Neural cell (in vitro differentiated cells): ENCODE measurements around the gene RAP1GDS1.

ENCODE experiments used
- CTCF ChIP-seq: fragments of 450-650 bp; IDR thresholded peaks from 2 replicates; pipeline ENCODE4 v1.5.1; 2014; ENCODE audit warnings: antibody characterized with exemption, mild to moderate bottlenecking, moderate library complexity; ENCODE audit not compliant: poor library complexity, severe bottlenecking
- EP300 ChIP-seq: fragments of 450-650 bp; conservative IDR thresholded peaks from 2 replicates; pipeline ENCODE4 v1.6.1; 2014; ENCODE audit warnings: antibody characterized with exemption, mild to moderate bottlenecking, moderate library complexity; ENCODE audit not compliant: poor library complexity, severe bottlenecking
- POLR2AphosphoS5 ChIP-seq: IDR thresholded peaks from 2 replicates; pipeline ENCODE4 v1.6.1; 2012

- TF ChIP-seq CTCF = no peak
- no peak for TF ChIP-seq EP300
- no peak for TF ChIP-seq POLR2AphosphoS5
Measured at GRCh38 chr4:98341309-98341708, 80.1 kb downstream of the RAP1GDS1 start.
